ENCODE data around the gene MSL2. TPM values are rescaled to one million over a fixed set of nuclear protein-coding genes. Genes with fewer than 3 reads are reported as not detected.

The MSL2 gene
- total and polyA plus RNA-seq, 2 of the 4 experiments (the other 2 are of a cell fraction): 7.1 to 13.6 TPM

DNA sequence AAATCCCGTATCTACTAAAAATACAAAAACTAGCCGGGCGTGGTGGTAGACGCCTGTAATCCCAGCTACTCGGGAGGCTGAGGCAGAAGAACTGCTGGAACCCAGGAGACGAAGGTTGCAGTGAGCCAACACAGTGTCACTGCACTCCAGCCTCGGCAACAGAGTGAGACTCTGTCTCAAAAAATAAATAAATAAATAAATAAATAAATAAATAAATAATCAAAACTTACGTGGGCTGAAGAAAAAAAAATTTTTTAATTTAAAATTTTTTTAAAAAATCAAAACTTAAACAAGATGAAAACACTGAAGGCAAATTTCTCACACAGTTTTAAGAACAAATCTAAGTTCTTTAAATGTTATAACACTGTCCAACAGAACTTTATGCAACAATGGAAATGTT lies 14.4 kb downstream of the MSL2 start:
- Histone ChIP-seq H3K23ac (ENCODE audit: low read depth, low read length) (no peak overlapping the region), H3K14ac (replicated peaks; ENCODE audit: low read depth, low read length) (no peak overlapping the region), H2BK120ac (ENCODE audit: low read depth, low read length) (no peak overlapping the region), H2BK15ac (ENCODE audit: low read depth, low read length) (no peak overlapping the region), H3K27ac (ENCODE audit: insufficient read depth, low read length) (no peak overlapping the region), H3K9me3 (ENCODE audit: control insufficient read depth, insufficient read depth, low read length) (no peaks in the 10 kb centered on the region), H4K91ac (ENCODE audit: insufficient read depth, low read depth, low read length) (no peak overlapping the region), H3K4ac (ENCODE audit: low read depth, low read length) (no peak overlapping the region), H3K4me2 (ENCODE audit: low read depth, low read length) (no peak overlapping the region), H3K9ac (ENCODE audit: low read depth, low read length) (no peak overlapping the region), H3K79me1 (ENCODE audit: low read depth in 1 of 2, low read length in 2 of 2) (peaks cover 0 to 28% of the 10 kb centered on the region in 2 experiments; a peak in 2 of 4 replicates), H3K18ac (ENCODE audit: low read depth, low read length) (no peak overlapping the region), H3K36me3 (ENCODE audit: control insufficient read depth, insufficient read depth, low read length) (no peaks in the 10 kb centered on the region), H3K27me3 (ENCODE audit: control insufficient read depth, insufficient read depth, low read length) (no peaks in the 10 kb centered on the region), H2AK5ac (ENCODE audit: low read depth, low read length) (no peak overlapping the region), H4K8ac (ENCODE audit: low read depth in 2 of 2, low read length in 2 of 2) (no peak overlapping the region), H2BK20ac (ENCODE audit: low read depth, low read length) (no peak overlapping the region), H2AFZ (replicated peaks; ENCODE audit: low read length, poor library complexity) (no peak overlapping the region), H3K4me3 (ENCODE audit: insufficient read depth, low read depth, low read length) (no peak overlapping the region), H4K20me1 (ENCODE audit: insufficient read depth, low read length) (peaks cover 95% of the 10 kb centered on the region), H3K9me1 (ENCODE audit: insufficient read depth, low read length) (peaks cover 10% of the 10 kb centered on the region), H3K4me1 (ENCODE audit: control insufficient read depth, insufficient read depth, low read length) (peaks cover 7% of the 10 kb centered on the region), H3K56ac (ENCODE audit: extremely low read depth, insufficient read depth, low read length) (no peak overlapping the region), H4K5ac (ENCODE audit: low read depth, low read length) (no peak overlapping the region), H2AK9ac (replicated peaks; ENCODE audit: low read depth, low read length, poor library complexity) (no peak overlapping the region), H2BK5ac (ENCODE audit: low read depth, low read length, poor library complexity, severe bottlenecking) (no peak overlapping the region)
- DNase-seq (no peak), ATAC-seq (ENCODE audit: low read depth) (no peak)
- BruUV-seq (replicated peaks): no TSS peak
- POLR2A ChIA-PET (ENCODE audit: unreplicated experiment): no interaction called here
- CTCF ChIA-PET: interaction anchor here (2.0 kb wide), 1 partner anchor 10 kb away, joined by 4 read pairs; no protein-coding TSS in a partner anchor
- WGBS, 2 experiments (ENCODE audit: extremely low coverage in 2 of 2, insufficient read length in 1 of 2): 100% methylated on average over 2 of the region's 8 CpGs; no CpG with 5 or more reads in 1 of the 2 experiments
- no peak for TF ChIP-seq MAFK (IDR thresholded peaks at IDR 0.05; ENCODE audit: low read depth, low read length)
- intact Hi-C loops (cut with micrococcal nuclease): no loop called here
- dilution Hi-C loops (cut with HindIII; ENCODE audit: low sequenced_read_pairs, unreplicated experiment): no loop called here
- in situ Hi-C loops (cut with MboI; ENCODE audit: low sequenced_read_pairs): no loop called here

All from IMR-90 (cell line).